Mucosa of stomach (tissue), 1 donor: ENCODE measurements around the gene GATA2.

Source experiments
- H3K27me3 ChIP-seq: one replicate; pipeline ENCODE4 v1.7.0; 2013; ENCODE audit warnings: mild to moderate bottlenecking, low read length; ENCODE audit not compliant: control insufficient read depth, insufficient read depth
- H3K36me3 ChIP-seq: one replicate; pipeline ENCODE4 v1.7.0; 2013; ENCODE audit warnings: low read length; ENCODE audit not compliant: control insufficient read depth, insufficient read depth
- H3K4me1 ChIP-seq: one replicate; pipeline ENCODE4 v1.7.0; 2013; ENCODE audit warnings: mild to moderate bottlenecking, low read length; ENCODE audit not compliant: control insufficient read depth, insufficient read depth
- H3K4me3 ChIP-seq: one replicate; pipeline ENCODE4 v1.7.0; 2013; ENCODE audit warnings: low read length
- H3K9ac ChIP-seq: one replicate; pipeline ENCODE4 v1.7.0; 2013; ENCODE audit warnings: mild to moderate bottlenecking, low read length, moderate library complexity
- H3K9me3 ChIP-seq: one replicate; pipeline ENCODE4 v1.7.0; 2013; ENCODE audit warnings: mild to moderate bottlenecking, low read length, moderate library complexity; ENCODE audit not compliant: control insufficient read depth
- donor health status: Pancreatic carcinoma.

Gene GATA2

DNA sequence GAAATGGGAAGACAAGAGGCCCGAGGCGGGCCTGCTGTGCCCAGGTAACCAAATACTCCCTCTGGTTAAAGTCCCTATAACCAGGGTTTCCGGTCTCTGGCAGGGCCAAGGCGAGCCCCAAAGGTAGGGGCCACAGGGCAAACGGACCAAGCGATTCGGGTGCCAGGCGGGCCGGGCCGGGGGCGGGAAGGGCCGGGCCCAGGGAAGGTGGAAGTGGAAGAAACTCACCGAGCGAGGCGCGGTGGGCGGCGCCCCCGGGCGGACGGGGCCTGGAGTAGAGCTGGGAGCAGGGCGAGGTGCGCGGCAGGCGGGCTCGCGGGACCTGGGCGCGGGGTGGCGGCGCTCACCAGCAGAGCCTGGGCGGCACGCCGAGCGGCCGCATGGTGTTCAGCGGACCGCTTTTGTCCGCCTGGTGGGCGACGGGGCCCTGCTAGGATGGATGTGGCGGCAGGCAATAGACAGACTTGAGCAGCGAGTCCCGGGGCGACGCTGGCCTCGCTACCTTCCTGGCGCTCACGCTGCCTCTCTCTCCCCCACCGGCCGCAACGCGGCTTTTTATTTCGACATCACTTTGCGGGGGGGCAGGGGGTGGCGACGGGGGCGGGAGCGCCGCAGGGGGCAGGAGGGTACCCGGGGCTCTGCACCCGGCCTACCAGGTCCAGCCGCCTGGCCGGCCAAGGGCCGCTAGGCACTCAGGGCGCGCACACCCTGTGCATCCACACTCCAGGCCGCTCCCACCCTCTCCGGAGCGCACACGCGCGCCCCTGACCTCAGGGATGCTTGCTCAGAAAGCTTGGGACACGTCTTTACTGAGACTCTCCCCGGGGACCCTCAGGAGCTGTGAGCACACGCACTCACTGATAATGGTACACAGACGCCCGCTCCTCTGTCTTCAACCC lies at the start of gene GATA2:
TSS of gene GATA2 (minus strand) at position 531 of the 899 bp plus-strand sequence. CDS start 6,170 bp downstream, outside the sequence.
- H3K27me3 ChIP-seq = peaks cover 98% of the 10 kb centered on the region
- no peak within 1 kb of the TSS for H3K9ac ChIP-seq
- H3K4me3 ChIP-seq = no peak within 1 kb of the TSS
- H3K36me3 ChIP-seq = no peaks in the 10 kb centered on the region
- peaks cover 37% of the 10 kb centered on the region for H3K4me1 ChIP-seq
- H3K9me3 ChIP-seq = no peaks in the 10 kb centered on the region

DNA sequence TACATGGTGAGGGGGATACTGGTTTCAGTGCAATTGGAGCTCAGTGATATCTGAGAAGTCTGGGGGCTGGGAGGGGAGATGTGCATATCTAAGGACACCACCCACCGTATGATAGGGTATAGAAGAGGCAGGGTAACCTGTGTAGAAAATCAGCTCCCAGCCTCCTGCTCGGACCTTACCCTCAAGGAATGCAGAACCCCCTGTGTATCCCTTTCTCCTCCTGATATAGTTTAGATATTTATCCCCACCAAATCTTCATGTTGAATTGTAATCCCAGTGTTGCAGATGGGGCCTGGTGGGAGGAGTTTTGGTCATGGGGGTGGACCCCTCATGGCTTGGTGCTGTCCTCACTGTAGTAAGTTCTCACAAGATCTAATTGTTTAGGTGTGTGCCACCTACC lies 48.2 kb upstream of the GATA2 start:
- no peak overlapping the region for H3K4me3 ChIP-seq
- H3K4me1 ChIP-seq = no peaks in the 10 kb centered on the region
- peaks cover 12% of the 10 kb centered on the region for H3K27me3 ChIP-seq
- no peak overlapping the region for H3K9ac ChIP-seq
- H3K36me3 ChIP-seq = no peaks in the 10 kb centered on the region
- no peaks in the 10 kb centered on the region for H3K9me3 ChIP-seq

DNA sequence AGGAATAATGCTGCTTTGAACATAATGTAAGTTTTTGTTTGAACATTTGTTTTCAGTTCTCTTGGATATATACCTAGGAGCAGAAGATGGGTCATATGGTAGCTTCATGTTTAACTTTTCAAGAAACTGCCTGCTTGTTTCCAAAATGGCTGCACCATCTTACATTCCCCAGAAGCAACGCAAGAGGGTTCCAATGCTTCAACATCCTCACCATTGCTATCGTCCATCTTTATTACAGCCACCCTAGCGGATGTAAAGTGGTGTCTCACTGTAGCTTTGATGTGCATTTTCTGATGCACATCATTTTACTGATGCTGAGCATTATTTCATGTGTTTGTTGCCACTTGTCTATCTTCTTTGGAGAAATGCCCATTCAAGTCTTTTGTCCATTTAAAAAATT lies 46.4 kb upstream of the GATA2 start:
- Histone ChIP-seq H3K4me1 (no peaks in the 10 kb centered on the region), H3K9ac (no peak overlapping the region), H3K9me3 (no peaks in the 10 kb centered on the region), H3K27me3 (peaks cover 16% of the 10 kb centered on the region), H3K4me3 (no peak overlapping the region), H3K36me3 (no peaks in the 10 kb centered on the region)

DNA sequence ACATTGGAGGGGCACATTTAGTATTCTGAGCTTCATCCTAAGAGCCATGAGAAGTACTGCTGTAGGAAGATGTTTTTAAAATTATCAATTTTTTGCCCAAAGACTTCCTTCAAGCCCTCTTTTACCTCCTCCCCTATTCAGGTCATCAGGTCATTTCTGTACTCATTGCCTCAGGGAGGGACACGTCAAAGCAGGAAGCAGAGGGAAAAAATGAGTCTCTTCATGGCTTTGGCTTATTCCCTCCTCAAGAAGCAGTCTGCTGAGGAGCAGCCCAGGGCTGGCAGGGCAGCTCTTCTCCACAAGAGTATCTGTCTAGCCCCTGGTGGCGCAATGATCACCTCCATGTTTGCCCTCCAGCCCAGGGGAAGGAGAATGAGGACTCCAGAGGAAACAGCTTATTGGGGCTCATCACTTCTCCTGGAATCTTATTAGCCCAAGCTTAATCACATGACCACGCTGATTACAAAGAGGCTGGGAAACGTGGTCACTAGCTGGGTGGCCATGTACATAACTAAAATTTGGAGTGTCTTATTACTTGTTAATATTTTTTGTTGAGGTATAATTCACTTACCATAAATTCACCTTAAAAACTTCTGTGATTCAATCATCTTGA lies 44.2 kb upstream of the GATA2 start:
- Histone ChIP-seq H3K9ac (no peak overlapping the region), H3K4me3 (no peak overlapping the region), H3K4me1 (no peaks in the 10 kb centered on the region), H3K27me3 (peaks cover 26% of the 10 kb centered on the region), H3K36me3 (no peaks in the 10 kb centered on the region), H3K9me3 (no peaks in the 10 kb centered on the region)

DNA sequence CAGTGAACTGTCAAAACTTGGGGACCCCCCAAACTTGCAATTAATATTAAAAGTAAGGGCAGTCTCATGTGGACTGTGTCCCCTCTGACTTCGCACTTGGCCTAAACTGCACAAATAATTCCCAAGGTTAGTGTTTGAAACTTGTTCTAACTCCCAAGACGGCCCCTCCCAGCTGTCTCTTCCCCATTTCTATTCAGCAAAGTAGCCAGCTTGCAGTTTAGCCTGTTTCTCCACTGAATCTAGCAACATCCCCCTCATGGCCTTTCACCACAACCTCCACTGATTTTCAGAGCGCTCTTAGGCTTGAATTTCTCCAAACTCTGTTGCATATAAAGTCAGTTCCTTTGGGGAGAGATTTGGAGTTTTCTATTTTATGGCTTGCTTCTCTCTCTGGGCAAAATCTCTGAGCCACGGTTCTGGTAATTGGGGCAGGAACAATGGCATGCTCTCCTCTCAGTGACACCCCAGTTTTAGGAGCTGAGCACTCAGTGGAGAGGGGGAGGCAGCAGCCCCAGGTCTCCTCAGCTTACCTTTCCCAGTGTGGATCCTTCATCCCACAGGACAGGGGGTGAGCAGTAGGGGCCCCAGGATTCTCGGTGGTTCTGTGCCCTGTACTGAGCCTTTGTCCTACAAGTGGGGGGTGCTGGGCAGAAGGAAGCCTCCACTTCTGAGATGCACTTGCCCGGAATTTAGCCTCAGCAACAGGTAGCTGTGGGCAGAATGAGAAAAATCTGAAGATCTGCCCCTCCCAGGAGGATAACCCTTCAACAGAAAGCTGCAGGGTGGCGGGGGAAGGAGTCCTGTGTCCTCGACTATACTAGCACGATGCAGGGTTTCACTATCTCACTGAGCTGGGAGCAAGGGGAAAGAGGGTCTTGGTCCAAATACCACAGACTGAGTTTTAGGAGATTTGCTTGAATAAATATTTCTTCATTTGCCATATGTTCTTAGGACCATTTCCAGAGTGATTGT lies 39.3 kb upstream of the GATA2 start:
- no peaks in the 10 kb centered on the region for H3K4me1 ChIP-seq
- H3K9ac ChIP-seq = no peak overlapping the region
- H3K27me3 ChIP-seq = peaks cover 16% of the 10 kb centered on the region
- no peaks in the 10 kb centered on the region for H3K36me3 ChIP-seq
- H3K9me3 ChIP-seq = no peaks in the 10 kb centered on the region
- H3K4me3 ChIP-seq = no peak overlapping the region

DNA sequence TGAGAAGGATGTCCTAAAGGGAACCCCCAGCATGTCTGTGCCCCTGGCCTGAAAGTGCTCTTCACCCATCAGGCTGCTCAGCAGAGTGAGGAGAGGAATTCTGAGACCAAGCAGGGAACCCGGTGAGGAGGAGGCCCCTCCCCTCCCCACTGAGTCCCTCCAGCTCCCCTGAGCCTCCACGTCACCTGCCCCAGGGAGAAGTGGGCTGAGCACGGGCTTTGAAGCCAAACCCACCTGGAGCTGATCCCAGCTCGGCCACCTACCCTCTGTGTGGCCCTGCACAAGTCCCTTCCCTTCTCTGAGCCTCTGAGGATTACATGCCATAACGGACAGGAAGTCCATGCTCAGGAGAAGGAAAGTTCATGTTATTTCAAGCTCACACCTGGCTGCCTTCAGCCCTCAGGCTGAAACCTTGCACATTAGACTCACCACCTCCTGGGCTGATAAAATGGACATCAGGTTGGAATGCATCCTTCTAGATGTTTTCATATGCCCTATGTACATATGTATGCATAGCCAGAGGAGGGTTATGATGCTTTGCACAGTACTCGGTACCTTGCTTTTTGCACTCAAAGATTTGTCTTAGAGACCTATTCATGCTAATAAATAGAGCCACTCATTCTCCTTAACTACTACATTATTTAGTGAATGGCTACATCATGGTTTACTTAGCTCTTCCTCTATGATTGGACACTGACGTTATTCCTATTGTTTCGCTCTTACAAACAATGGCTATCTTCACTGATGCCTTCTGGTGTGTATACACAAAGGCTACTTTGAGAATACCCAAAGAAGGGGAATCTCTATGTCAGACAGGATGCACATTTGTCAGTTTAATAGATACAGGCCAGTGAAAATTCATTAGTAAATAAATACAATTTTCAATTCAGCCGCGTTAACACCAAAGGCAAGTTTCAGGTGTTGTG lies 31.6 kb upstream of the GATA2 start:
- Histone ChIP-seq H3K4me3 (no peak overlapping the region), H3K9ac (no peak overlapping the region), H3K27me3 (peaks cover 15% of the 10 kb centered on the region), H3K36me3 (no peaks in the 10 kb centered on the region), H3K4me1 (no peaks in the 10 kb centered on the region), H3K9me3 (no peaks in the 10 kb centered on the region)

DNA sequence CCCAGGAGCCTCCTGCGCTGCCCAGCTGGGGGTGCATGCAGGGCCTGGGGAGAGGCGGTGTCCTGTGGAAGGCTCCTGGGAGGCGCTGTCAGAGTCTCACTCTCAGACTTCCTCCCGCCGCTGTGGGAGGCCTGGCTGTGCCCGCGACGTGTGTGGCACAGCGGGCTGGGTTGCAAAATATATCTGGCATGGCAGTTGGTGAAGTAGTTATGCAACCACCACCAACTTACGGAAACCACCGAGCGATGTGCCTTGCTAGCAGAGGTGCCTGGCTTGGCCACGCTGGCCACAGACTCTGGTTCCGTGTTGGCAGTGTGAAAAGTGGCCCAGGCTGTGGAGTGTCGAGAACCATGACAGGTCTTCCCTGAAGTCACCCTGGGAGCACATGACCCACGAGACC lies 30.6 kb upstream of the GATA2 start:
- H3K9me3 ChIP-seq = no peaks in the 10 kb centered on the region
- H3K4me3 ChIP-seq = no peak overlapping the region
- H3K36me3 ChIP-seq = no peaks in the 10 kb centered on the region
- no peaks in the 10 kb centered on the region for H3K4me1 ChIP-seq
- no peak overlapping the region for H3K9ac ChIP-seq
- peaks cover 20% of the 10 kb centered on the region for H3K27me3 ChIP-seq

DNA sequence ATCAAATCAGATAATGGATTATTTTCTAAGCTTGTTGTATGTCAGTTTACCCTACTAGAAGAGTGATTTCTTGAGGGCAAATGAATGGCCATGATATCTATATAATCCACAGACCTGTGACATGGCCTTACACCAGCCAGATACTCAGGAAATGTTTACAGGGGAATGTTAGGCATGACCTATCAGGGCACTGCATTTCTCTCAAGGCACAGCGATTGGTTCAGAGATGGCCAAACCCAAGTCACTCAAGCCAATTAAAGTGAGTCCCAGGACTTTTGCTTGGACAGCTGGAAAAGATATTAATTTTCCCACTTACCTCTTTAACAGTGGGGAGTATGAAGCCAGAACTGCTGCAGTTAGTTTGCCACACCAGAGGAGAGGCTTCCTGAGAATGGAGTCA lies 28.7 kb upstream of the GATA2 start:
- H3K9me3 ChIP-seq = no peaks in the 10 kb centered on the region
- no peak overlapping the region for H3K4me3 ChIP-seq
- H3K27me3 ChIP-seq = peaks cover 23% of the 10 kb centered on the region
- no peak overlapping the region for H3K9ac ChIP-seq
- no peaks in the 10 kb centered on the region for H3K4me1 ChIP-seq
- no peaks in the 10 kb centered on the region for H3K36me3 ChIP-seq

DNA sequence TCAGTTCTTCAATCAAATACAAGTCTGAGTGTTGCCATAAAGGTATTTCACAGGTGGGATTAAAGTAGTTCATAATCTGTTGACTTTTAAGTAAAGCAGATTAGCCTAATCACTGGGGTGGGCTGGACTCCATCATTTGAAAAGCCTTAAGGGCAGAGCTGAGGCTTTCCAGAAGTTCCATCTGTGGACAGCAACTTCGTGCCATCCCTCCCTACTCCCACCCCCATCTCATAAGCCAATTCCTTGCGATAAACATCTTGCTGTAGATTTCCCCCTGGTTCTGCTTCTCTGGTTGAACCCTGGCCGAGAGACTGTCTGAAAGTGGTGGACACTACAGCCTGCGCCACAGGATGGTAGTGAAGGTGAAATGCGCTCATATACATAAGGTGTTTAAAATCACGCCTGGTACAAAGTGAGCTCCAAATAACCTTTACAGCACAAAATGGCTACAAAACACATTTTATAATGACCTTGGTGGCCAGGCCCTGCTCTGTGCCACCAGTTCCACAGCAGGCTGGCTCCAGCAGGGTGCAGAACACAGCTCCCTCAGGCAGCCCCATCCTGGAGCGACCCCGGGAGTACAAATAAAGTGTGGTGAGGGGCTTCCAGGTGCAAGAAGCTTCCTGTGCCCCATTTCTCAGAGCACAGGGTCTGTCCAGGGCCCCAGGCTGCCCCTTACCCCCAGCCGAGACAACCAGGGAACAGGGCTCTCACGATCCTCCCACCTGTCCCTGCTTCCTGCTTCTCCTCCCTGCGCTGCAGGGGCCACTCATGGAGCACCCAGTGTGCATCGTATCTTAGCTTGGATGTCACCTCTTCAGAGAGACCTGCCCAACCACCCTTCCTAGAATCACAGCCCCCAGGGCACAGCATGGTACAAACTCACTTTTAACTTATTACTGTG lies 25.8 kb upstream of the GATA2 start:
- Histone ChIP-seq H3K9me3 (no peaks in the 10 kb centered on the region), H3K27me3 (peaks cover 18% of the 10 kb centered on the region)

DNA sequence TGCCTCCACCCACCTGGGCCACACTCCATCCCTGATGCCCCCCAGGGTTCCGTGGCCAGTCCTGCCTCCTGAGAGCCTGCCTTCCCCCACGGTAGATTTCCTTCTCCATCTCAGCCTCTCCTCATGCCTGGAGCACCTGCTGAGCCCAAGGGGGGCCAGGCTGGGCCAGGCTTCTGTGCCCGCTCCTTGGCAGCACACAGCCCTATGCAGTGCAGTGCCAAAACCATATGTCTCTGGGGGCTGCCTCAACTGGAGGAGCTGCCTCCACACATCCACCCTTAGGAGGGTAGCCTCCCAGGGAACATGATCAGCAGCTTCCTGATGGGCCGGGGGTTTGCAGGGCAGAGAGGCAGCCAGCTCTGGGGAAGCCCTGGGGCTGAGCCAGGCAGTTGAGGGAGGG lies 24.6 kb upstream of the GATA2 start:
- no peaks in the 10 kb centered on the region for H3K4me1 ChIP-seq
- peaks cover 18% of the 10 kb centered on the region for H3K27me3 ChIP-seq
- H3K36me3 ChIP-seq = no peaks in the 10 kb centered on the region
- H3K9ac ChIP-seq = no peak overlapping the region
- H3K9me3 ChIP-seq = no peaks in the 10 kb centered on the region
- H3K4me3 ChIP-seq = no peak overlapping the region

More for the DNA sequence above, 25.8 kb upstream of the GATA2 start:
- Histone ChIP-seq H3K9ac (no peak overlapping the region), H3K4me3 (no peak overlapping the region), H3K4me1 (no peaks in the 10 kb centered on the region), H3K36me3 (no peaks in the 10 kb centered on the region)
